Measurements from ENCODE around the gene GABPB1. TPM values are rescaled to one million over a fixed set of nuclear protein-coding genes. Genes with fewer than 3 reads are reported as not detected.

Gene GABPB1
- total RNA-seq, 1 donor from 2014 or later: 13.3 TPM

- no peaks in the 10 kb centered on the region for H3K36me3 ChIP-seq
- H3K9me3 ChIP-seq: no peaks in the 10 kb centered on the region
- H3K4me3 ChIP-seq: no peak overlapping the region
- intact Hi-C loops (cut with DNase I): no loop called here
- H3K4me1 ChIP-seq: no peaks in the 10 kb centered on the region
- no peaks in the 10 kb centered on the region for H3K27me3 ChIP-seq
- TF ChIP-seq POLR2AphosphoS5 (IDR thresholded peaks at IDR 0.05; ENCODE audit: insufficient read depth in 1 of 2, low read depth in 1 of 2) (no peak), CTCF (IDR thresholded peaks at IDR 0.05) (no peak), POLR2A (IDR thresholded peaks at IDR 0.05) (no peak)
- no peak for DNase-seq (ENCODE audit: extremely low spot score in 2 of 2)
- H3K27ac ChIP-seq: no peak overlapping the region
Measured at GRCh38 chr15:50244959-50245624, 109.9 kb downstream of the GABPB1 start.

- TF ChIP-seq CTCF (IDR thresholded peaks at IDR 0.05): no peak
- no peak for TF ChIP-seq POLR2A (IDR thresholded peaks at IDR 0.05)
- TF ChIP-seq POLR2AphosphoS5 (IDR thresholded peaks at IDR 0.05; ENCODE audit: insufficient read depth in 1 of 2, low read depth in 1 of 2): no peak
Measured at GRCh38 chr15:50244153-50244552, 110.8 kb downstream of the GABPB1 start.

GRCh38 chr15:50241684-50242450 lies 113.1 kb downstream of the GABPB1 start:
- Histone ChIP-seq H3K4me1 (no peaks in the 10 kb centered on the region), H3K36me3 (no peaks in the 10 kb centered on the region), H3K27ac (no peak overlapping the region), H3K27me3 (no peaks in the 10 kb centered on the region), H3K9me3 (no peaks in the 10 kb centered on the region), H3K4me3 (no peak overlapping the region)
- TF ChIP-seq CTCF (IDR thresholded peaks at IDR 0.05): no peak
- no peak for TF ChIP-seq POLR2AphosphoS5 (IDR thresholded peaks at IDR 0.05; ENCODE audit: insufficient read depth in 1 of 2, low read depth in 1 of 2)
- TF ChIP-seq POLR2A (IDR thresholded peaks at IDR 0.05): no peak
- no peak for DNase-seq (ENCODE audit: extremely low spot score in 2 of 2)
- intact Hi-C loops (cut with DNase I): no loop called here

More at GRCh38 chr15:50244153-50244552, 110.8 kb downstream of the GABPB1 start:
- H3K4me1 ChIP-seq: no peaks in the 10 kb centered on the region
- no peak for DNase-seq (ENCODE audit: extremely low spot score in 2 of 2)
- H3K9me3 ChIP-seq: no peaks in the 10 kb centered on the region
- no peak overlapping the region for H3K27ac ChIP-seq
- intact Hi-C loops (cut with DNase I): no loop called here
- no peak overlapping the region for H3K4me3 ChIP-seq
- H3K27me3 ChIP-seq: no peaks in the 10 kb centered on the region
- no peaks in the 10 kb centered on the region for H3K36me3 ChIP-seq

- peak in 1 of 2 donors; percentile 67 for DNase-seq (ENCODE audit: extremely low spot score in 2 of 2)
- Histone ChIP-seq H3K4me3 (no peak overlapping the region), H3K27me3 (no peaks in the 10 kb centered on the region), H3K4me1 (no peaks in the 10 kb centered on the region), H3K36me3 (no peaks in the 10 kb centered on the region), H3K9me3 (no peaks in the 10 kb centered on the region), H3K27ac (no peak overlapping the region)
- intact Hi-C loops (cut with DNase I): no loop called here
- TF ChIP-seq POLR2AphosphoS5 (IDR thresholded peaks at IDR 0.05; ENCODE audit: insufficient read depth in 1 of 2, low read depth in 1 of 2) (no peak), POLR2A (IDR thresholded peaks at IDR 0.05) (no peak), CTCF (IDR thresholded peaks at IDR 0.05) (no peak)
Measured at GRCh38 chr15:50238255-50238654, 116.7 kb downstream of the GABPB1 start.

GRCh38 chr15:50236433-50236832 lies 118.6 kb downstream of the GABPB1 start:
- TF ChIP-seq POLR2A (IDR thresholded peaks at IDR 0.05): no peak
- TF ChIP-seq POLR2AphosphoS5 (IDR thresholded peaks at IDR 0.05; ENCODE audit: insufficient read depth in 1 of 2, low read depth in 1 of 2): no peak
- TF ChIP-seq CTCF (IDR thresholded peaks at IDR 0.05): no peak
- Histone ChIP-seq H3K27me3 (no peaks in the 10 kb centered on the region), H3K27ac (no peak overlapping the region), H3K36me3 (no peaks in the 10 kb centered on the region), H3K4me1 (no peaks in the 10 kb centered on the region), H3K4me3 (no peak overlapping the region), H3K9me3 (no peaks in the 10 kb centered on the region)
- intact Hi-C loops (cut with DNase I): no loop called here
- peak in 1 of 2 donors; percentile 52 for DNase-seq (ENCODE audit: extremely low spot score in 2 of 2)
